Right renal pelvis (tissue), 4 donors: ENCODE measurements around the gene TEX264. TPM values are rescaled to one million over a fixed set of nuclear protein-coding genes. Genes with fewer than 3 reads are reported as not detected.
"Not testable (repeated sequence)": the region's sequence is repeated elsewhere in the genome, so short reads cannot be mapped to it uniquely, and the experiment has no call there.

Experiments
- DNase-seq, 4 donors: peaks; one replicate each; pipeline ENCODE4 v3.0.0-alpha.2; 2013; ENCODE audit warnings: low read depth in 4 of 4, low spot score in 3 of 4, missing footprints in 1 of 4
- polyA plus RNA-seq, 4 donors: library from polyadenylated mRNA; unstranded; fragments of 120-200 nt; gene quantifications; one replicate each; pipeline ENCODE4 v1.2.1, GENCODE V29; 2013; ENCODE audit not compliant: insufficient read length in 4 of 4

TEX264 gene
- polyA plus RNA-seq, 4 donors = 59.2 to 70.5 (median 65.1) TPM

DNA sequence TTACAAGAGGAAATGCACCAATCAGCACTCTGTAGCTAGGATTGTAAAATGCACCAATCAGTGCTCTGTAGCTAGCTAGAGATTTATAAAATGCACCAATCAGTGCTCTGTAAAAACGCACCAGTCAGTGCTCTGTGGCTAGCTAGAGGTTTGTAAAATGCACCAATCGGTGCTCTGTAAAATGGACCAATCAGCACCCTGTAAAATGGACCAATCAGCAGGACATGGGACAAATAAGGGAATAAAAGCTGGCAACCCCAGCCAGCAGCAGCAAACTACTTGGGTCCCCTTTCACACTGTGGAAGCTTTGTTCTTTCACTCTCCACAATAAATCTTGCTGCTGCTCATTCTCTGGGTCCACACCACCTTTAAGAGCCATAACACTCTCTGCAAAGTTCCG is 71.3 kb downstream of the TEX264 start:
- not testable (repeated sequence) for DNase-seq

DNA sequence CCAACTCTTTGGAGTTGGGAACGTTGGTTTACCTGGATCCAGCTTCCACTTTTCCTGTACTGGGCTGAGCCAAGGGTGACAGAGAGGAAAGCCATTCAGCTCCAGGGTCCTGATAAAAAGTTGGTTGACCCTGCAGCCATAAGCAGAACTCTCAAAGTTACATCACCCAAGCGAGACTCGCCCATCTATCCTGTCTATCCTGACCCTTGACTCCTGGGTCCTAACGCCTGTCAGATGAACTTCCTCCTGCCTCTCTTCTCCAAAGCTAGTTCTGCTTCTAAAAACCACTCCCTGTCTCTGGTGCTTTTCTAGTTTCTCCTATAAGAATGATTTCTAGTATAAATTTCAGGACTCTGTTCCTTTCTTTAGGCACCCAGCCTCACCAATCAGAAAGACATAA is 71.9 kb downstream of the TEX264 start:
- not testable (repeated sequence) for DNase-seq

DNA sequence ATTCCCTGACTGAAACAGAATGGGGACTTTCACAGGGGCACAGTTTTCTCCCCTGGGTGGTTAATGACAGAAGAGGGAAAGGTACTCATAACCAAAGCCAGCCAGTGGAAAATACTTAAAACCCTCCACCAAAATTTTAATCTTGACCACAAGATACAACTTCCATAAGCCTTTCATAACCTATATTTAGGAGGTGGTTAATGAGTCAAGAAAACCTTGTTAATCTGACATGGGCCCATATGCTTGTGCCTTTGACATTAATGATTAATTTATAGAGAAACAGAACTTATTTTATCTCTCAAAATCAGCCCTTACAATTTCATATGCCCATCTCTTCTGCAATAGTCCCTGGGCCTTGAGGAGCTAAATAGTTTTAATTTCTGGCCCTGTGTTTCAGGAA is 76.8 kb downstream of the TEX264 start:
- DNase-seq = no peak

DNA sequence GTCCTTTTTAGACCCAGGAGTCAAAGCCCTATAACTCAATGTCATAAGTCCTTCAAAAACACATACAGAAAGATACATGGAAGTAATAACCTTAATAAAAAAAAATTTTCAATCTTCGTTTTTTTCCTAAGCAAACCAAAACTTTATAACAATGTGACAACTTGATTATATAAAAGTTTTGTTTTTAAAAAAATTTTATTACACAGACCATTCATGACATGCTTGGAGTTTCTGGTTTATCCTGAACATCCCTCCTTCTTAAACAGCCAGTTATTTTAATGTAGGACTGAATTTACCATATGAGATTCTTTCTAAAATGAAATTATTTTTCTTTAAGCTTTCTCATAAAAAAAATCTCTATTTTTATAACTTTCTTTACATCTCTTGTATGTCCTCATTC is 77.3 kb downstream of the TEX264 start:
- no peak for DNase-seq

DNA sequence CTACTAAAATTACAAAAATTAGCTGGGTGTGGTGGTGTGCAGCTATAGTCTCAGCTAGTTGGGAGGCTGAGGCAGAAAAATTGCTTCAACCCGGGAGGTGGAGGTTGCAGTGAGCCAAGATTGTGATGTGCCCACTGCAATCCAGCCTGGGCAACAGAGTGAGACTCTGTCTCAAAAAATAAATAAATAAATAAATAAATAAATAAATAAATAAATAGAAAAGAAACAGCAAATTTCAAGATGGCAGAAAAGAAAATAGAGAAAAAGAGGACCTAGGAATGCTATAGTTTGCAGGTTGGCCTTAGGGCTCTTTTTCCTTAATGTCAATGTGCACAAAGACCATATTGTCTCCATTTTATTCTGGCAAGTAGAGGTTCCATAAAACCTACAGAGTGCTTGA is 79.8 kb downstream of the TEX264 start:
- no peak for DNase-seq

DNA sequence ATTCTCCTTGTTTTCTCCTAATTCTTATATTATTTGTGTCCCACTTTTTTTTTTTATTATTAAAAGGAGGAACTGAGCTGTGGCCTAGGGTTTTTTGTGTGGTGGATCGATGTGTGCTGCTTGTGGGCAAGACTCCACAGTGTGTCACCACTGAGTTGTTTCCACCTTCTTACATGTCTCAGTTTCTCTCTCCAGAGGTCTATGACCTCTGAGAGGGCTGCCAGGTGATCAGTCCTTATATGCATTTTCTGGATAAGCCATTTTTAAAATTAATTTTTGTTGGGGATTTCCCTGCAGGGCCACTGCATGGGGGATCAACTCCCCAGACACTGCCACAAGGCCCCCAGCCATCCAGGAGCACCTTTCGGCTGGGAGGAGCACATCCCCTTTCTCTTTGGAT is 80.2 kb downstream of the TEX264 start:
- no peak for DNase-seq

Other genes with a start within 250 kb of the TEX264 start
- 10 to 100 TPM; 29.0 to 32.6 (median 31.8) TPM for gene DCAF1, start 171.2 kb upstream of the TEX264 start, polyA plus RNA-seq
- gene RAD54L2, start 132.5 kb upstream of the TEX264 start, polyA plus RNA-seq = 10 to 100 TPM; 13.7 to 15.3 (median 14.6) TPM
- gene GRM2, start 35.8 kb downstream of the TEX264 start, polyA plus RNA-seq = under 1 TPM; 0.46 to 0.69 (median 0.62) TPM
- not detected for gene IQCF6, start 108.0 kb downstream of the TEX264 start, polyA plus RNA-seq
- not detected for gene IQCF2, start 190.4 kb downstream of the TEX264 start, polyA plus RNA-seq
- not detected for gene IQCF5, start 204.3 kb downstream of the TEX264 start, polyA plus RNA-seq
- gene IQCF1, start 232.1 kb downstream of the TEX264 start, polyA plus RNA-seq = not detected